Loucy (cell line): ENCODE measurements around the gene SNX25.
"Not testable (repeated sequence)": the region's sequence is repeated elsewhere in the genome, so short reads cannot be mapped to it uniquely, and the experiment has no call there.

Experiments used
- EZH2phosphoT487 ChIP-seq: fragments of 200-600 bp; IDR thresholded peaks from 2 replicates; pipeline ENCODE4 v1.6.1; 2018; ENCODE audit warnings: antibody characterized with exemption, mild to moderate bottlenecking, moderate library complexity, borderline replicate concordance
- TF ChIP-seq, protein P1 (sequence below): fragments of 200-600 bp; sonication (generic); conservative IDR thresholded peaks from 2 replicates; pipeline ENCODE4 v1.5.1; 2014; ENCODE audit warnings: mild to moderate bottlenecking, antibody characterized with exemption, low read length

DNA sequence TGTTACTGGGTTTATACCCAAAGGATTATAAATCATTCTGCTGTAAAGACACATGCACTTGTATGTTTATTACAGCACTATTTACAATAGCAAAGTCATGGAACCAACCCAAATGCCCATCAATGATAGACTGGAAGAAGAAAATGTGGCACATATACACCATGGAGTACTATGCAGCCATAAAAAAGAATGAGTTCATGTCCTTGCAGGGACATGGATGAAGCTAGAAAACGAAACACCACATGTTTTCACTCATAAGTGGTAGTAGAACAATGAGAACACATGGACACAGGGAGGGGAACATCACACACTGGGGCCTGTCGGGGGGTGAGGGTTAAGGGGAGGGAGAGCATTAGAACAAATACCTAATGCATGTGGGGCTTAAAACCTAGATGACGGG lies 108.1 kb downstream of the SNX25 start:
- TF ChIP-seq, protein P1, sequence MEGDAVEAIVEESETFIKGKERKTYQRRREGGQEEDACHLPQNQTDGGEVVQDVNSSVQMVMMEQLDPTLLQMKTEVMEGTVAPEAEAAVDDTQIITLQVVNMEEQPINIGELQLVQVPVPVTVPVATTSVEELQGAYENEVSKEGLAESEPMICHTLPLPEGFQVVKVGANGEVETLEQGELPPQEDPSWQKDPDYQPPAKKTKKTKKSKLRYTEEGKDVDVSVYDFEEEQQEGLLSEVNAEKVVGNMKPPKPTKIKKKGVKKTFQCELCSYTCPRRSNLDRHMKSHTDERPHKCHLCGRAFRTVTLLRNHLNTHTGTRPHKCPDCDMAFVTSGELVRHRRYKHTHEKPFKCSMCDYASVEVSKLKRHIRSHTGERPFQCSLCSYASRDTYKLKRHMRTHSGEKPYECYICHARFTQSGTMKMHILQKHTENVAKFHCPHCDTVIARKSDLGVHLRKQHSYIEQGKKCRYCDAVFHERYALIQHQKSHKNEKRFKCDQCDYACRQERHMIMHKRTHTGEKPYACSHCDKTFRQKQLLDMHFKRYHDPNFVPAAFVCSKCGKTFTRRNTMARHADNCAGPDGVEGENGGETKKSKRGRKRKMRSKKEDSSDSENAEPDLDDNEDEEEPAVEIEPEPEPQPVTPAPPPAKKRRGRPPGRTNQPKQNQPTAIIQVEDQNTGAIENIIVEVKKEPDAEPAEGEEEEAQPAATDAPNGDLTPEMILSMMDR: not testable (repeated sequence)
- TF ChIP-seq EZH2phosphoT487: not testable (repeated sequence)
